IgD-negative memory B cell (primary cell): ENCODE data around the gene B4GALT7. TPM values are rescaled to one million over a fixed set of nuclear protein-coding genes. Genes with fewer than 3 reads are reported as not detected.
A peak's percentile ranks its signal among the peaks of the same experiment; 100 is the strongest.

Source experiments
- H3K27ac Mint-ChIP-seq, 3 donors: one replicate each; pipeline ENCODE4 v1.8.0; 2020 to 2022; ENCODE audit warnings: mild to moderate bottlenecking in 3 of 3, mixed read lengths in 3 of 3, moderate library complexity in 1 of 3
- H3K27me3 Mint-ChIP-seq: one replicate; pipeline ENCODE4 v1.8.0; 2021; ENCODE audit warnings: mixed read lengths
- H3K36me3 Mint-ChIP-seq: one replicate; pipeline ENCODE4 v1.8.0; 2020; ENCODE audit warnings: mild to moderate bottlenecking, mixed read lengths
- H3K4me1 Mint-ChIP-seq, 3 donors: one replicate each; pipeline ENCODE4 v1.8.0; 2020 to 2022; ENCODE audit warnings: mixed read lengths in 3 of 3, mild to moderate bottlenecking in 1 of 3
- H3K4me3 Mint-ChIP-seq, 4 donors: one replicate each; pipeline ENCODE4 v1.8.0; 2020 to 2022; ENCODE audit warnings: mild to moderate bottlenecking in 4 of 4, mixed read lengths in 4 of 4, moderate library complexity in 3 of 4
- H3K9me3 Mint-ChIP-seq, 3 donors: one replicate each; pipeline ENCODE4 v1.8.0; 2020 to 2021; ENCODE audit warnings: mixed read lengths in 3 of 3, mild to moderate bottlenecking in 1 of 3
- polyA plus RNA-seq: library from polyadenylated mRNA; unstranded; fragments of 300-500 nt; fragmentation: Illumina TruSeq; gene quantifications from one replicate; pipeline ENCODE4 v1.2.3, GENCODE V29; 2021

B4GALT7 gene
- polyA plus RNA-seq, 1 donor from 2014 or later: 26.4 TPM

- Mint-ChIP-seq H3K27me3 (peaks cover 4% of the 10 kb centered on the region), H3K4me3 (no peak overlapping the region)
Observed at GRCh38 chr5:177576169-177576568, 23.8 kb upstream of the B4GALT7 start.

GRCh38 chr5:177578316-177578715, 21.6 kb upstream of the B4GALT7 start:
- Mint-ChIP-seq H3K36me3 (peaks cover 3% of the 10 kb centered on the region), H3K4me3 (no peak overlapping the region), H3K4me1 (no peaks in the 10 kb centered on the region), H3K9me3 (no peaks in the 10 kb centered on the region), H3K27ac (no peak overlapping the region), H3K27me3 (peaks cover 4% of the 10 kb centered on the region)

More at GRCh38 chr5:177576169-177576568, 23.8 kb upstream of the B4GALT7 start:
- no peaks in the 10 kb centered on the region for H3K9me3 Mint-ChIP-seq
- peaks cover 0 to 1% (median 0%) of the 10 kb centered on the region in 3 donors for H3K4me1 Mint-ChIP-seq
- no peak overlapping the region for H3K27ac Mint-ChIP-seq
- H3K36me3 Mint-ChIP-seq: no peaks in the 10 kb centered on the region

GRCh38 chr5:177588413-177588909, 11.5 kb upstream of the B4GALT7 start:
- H3K4me3 Mint-ChIP-seq: peak overlapping the region in 1 of 4 donors; percentile 56
- no peaks in the 10 kb centered on the region for H3K9me3 Mint-ChIP-seq
- peaks cover 1% of the 10 kb centered on the region for H3K36me3 Mint-ChIP-seq
- peak overlapping the region in 2 of 3 donors; percentile 18 to 54 for H3K27ac Mint-ChIP-seq
- peaks cover 6% of the 10 kb centered on the region for H3K27me3 Mint-ChIP-seq
- peaks cover 14 to 19% (median 15%) of the 10 kb centered on the region in 3 donors for H3K4me1 Mint-ChIP-seq

GRCh38 chr5:177590406-177590805, 9.5 kb upstream of the B4GALT7 start:
- peak overlapping the region in 2 of 3 donors; percentile 63 to 69 for H3K27ac Mint-ChIP-seq
- H3K4me3 Mint-ChIP-seq: peak overlapping the region in 1 of 4 donors; percentile 10
- H3K4me1 Mint-ChIP-seq: peaks cover 14 to 19% (median 15%) of the 10 kb centered on the region in 3 donors
- no peaks in the 10 kb centered on the region for H3K9me3 Mint-ChIP-seq
- peaks cover 1% of the 10 kb centered on the region for H3K36me3 Mint-ChIP-seq
- peaks cover 2% of the 10 kb centered on the region for H3K27me3 Mint-ChIP-seq

GRCh38 chr5:177591690-177592009, 8.3 kb upstream of the B4GALT7 start:
- Mint-ChIP-seq H3K9me3 (no peaks in the 10 kb centered on the region), H3K27ac (peak overlapping the region in 2 of 3 donors; percentile 82 to 95), H3K4me3 (peak overlapping the region; percentile 84 to 100 (median 98)), H3K36me3 (peaks cover 1% of the 10 kb centered on the region), H3K27me3 (no peaks in the 10 kb centered on the region), H3K4me1 (peaks cover 8 to 12% (median 8%) of the 10 kb centered on the region in 3 donors)

- no peaks in the 10 kb centered on the region for H3K27me3 Mint-ChIP-seq
- H3K36me3 Mint-ChIP-seq: peaks cover 1% of the 10 kb centered on the region
- no peaks in the 10 kb centered on the region for H3K9me3 Mint-ChIP-seq
- H3K4me3 Mint-ChIP-seq: peak within 1 kb of the TSS; percentile 84 to 100 (median 98)
- peaks cover 4 to 9% (median 4%) of the 10 kb centered on the region in 3 donors for H3K4me1 Mint-ChIP-seq
- peak within 1 kb of the TSS; percentile 43 to 98 (median 82) for H3K27ac Mint-ChIP-seq
Observed at GRCh38 chr5:177592010-177592834, 7.7 kb upstream of the B4GALT7 start, which contains the start of gene TMED9. Gene TMED9, plus strand, starts transcription at chr5:177592203. Its CDS starts 12 bp downstream, at chr5:177592215.

GRCh38 chr5:177592905-177593304, 7.0 kb upstream of the B4GALT7 start:
- Mint-ChIP-seq H3K4me1 (peaks cover 4 to 12% (median 8%) of the 10 kb centered on the region in 3 donors), H3K27me3 (no peaks in the 10 kb centered on the region), H3K9me3 (no peaks in the 10 kb centered on the region), H3K36me3 (peaks cover 1% of the 10 kb centered on the region), H3K4me3 (peak overlapping the region; percentile 84 to 100 (median 98)), H3K27ac (peak overlapping the region; percentile 43 to 98 (median 82))

GRCh38 chr5:177593511-177593910, 6.4 kb upstream of the B4GALT7 start:
- H3K27ac Mint-ChIP-seq: peak overlapping the region in 1 of 3 donors; percentile 39
- peaks cover 7 to 14% (median 11%) of the 10 kb centered on the region in 3 donors for H3K4me1 Mint-ChIP-seq
- H3K4me3 Mint-ChIP-seq: peak overlapping the region; percentile 19 to 100 (median 91)
- H3K9me3 Mint-ChIP-seq: no peaks in the 10 kb centered on the region
- no peaks in the 10 kb centered on the region for H3K27me3 Mint-ChIP-seq
- H3K36me3 Mint-ChIP-seq: peaks cover 1% of the 10 kb centered on the region

- Mint-ChIP-seq H3K9me3 (no peaks in the 10 kb centered on the region), H3K4me1 (peaks cover 12 to 20% (median 17%) of the 10 kb centered on the region in 3 donors), H3K4me3 (peak overlapping the region in 1 of 4 donors; percentile 84), H3K36me3 (peaks cover 1% of the 10 kb centered on the region), H3K27me3 (no peaks in the 10 kb centered on the region), H3K27ac (no peak overlapping the region)
Observed at GRCh38 chr5:177594071-177594470, 5.9 kb upstream of the B4GALT7 start.

GRCh38 chr5:177595026-177595585, 4.8 kb upstream of the B4GALT7 start:
- Mint-ChIP-seq H3K4me3 (peak overlapping the region in 2 of 4 donors; percentile 44 to 52), H3K4me1 (peaks cover 14 to 21% (median 19%) of the 10 kb centered on the region in 3 donors), H3K27me3 (no peaks in the 10 kb centered on the region), H3K9me3 (no peaks in the 10 kb centered on the region), H3K27ac (peak overlapping the region in 1 of 3 donors; percentile 53), H3K36me3 (peaks cover 1% of the 10 kb centered on the region)

- H3K9me3 Mint-ChIP-seq: no peaks in the 10 kb centered on the region
- H3K27me3 Mint-ChIP-seq: no peaks in the 10 kb centered on the region
- H3K36me3 Mint-ChIP-seq: peaks cover 1% of the 10 kb centered on the region
- H3K4me3 Mint-ChIP-seq: peak overlapping the region in 1 of 4 donors; percentile 62
- H3K4me1 Mint-ChIP-seq: peaks cover 21 to 30% (median 27%) of the 10 kb centered on the region in 3 donors
- H3K27ac Mint-ChIP-seq: peak overlapping the region in 1 of 3 donors; percentile 23
Observed at GRCh38 chr5:177595991-177596774, 3.7 kb upstream of the B4GALT7 start.

GRCh38 chr5:177596775-177597238, 3.1 kb upstream of the B4GALT7 start:
- peaks cover 22 to 33% (median 30%) of the 10 kb centered on the region in 3 donors for H3K4me1 Mint-ChIP-seq
- no peaks in the 10 kb centered on the region for H3K9me3 Mint-ChIP-seq
- no peak overlapping the region for H3K27ac Mint-ChIP-seq
- H3K4me3 Mint-ChIP-seq: peak overlapping the region in 1 of 4 donors; percentile 62
- peaks cover 1% of the 10 kb centered on the region for H3K36me3 Mint-ChIP-seq
- H3K27me3 Mint-ChIP-seq: no peaks in the 10 kb centered on the region

- Mint-ChIP-seq H3K27me3 (no peaks in the 10 kb centered on the region), H3K36me3 (no peaks in the 10 kb centered on the region), H3K9me3 (no peaks in the 10 kb centered on the region), H3K4me1 (peaks cover 26 to 28% (median 28%) of the 10 kb centered on the region in 3 donors), H3K27ac (peak overlapping the region in 2 of 3 donors; percentile 23 to 77), H3K4me3 (peak overlapping the region; percentile 65 to 92 (median 88))
Observed at GRCh38 chr5:177598477-177598876, 1.5 kb upstream of the B4GALT7 start.

- Mint-ChIP-seq H3K27me3 (no peaks in the 10 kb centered on the region), H3K4me3 (peak overlapping the region; percentile 87 to 96 (median 92)), H3K36me3 (no peaks in the 10 kb centered on the region), H3K4me1 (peaks cover 28 to 30% (median 28%) of the 10 kb centered on the region in 3 donors), H3K27ac (peak overlapping the region; percentile 92 to 93 (median 92)), H3K9me3 (no peaks in the 10 kb centered on the region)
Observed at GRCh38 chr5:177600508-177601018, 631 bp downstream of the B4GALT7 start.
